GM19463 (cell line): Measurements from ENCODE around the gene NRF1.
"Not testable (repeated sequence)": the region's sequence is repeated elsewhere in the genome, so short reads cannot be mapped to it uniquely, and the experiment has no call there.

Experiments
- ATAC-seq: cut with Tn5 transposase; IDR thresholded peaks from one replicate; pipeline ENCODE4 v1.9.1; 2021; ENCODE audit warnings: mild to moderate bottlenecking, moderate library complexity; ENCODE audit not compliant: unreplicated experiment

Gene NRF1

DNA sequence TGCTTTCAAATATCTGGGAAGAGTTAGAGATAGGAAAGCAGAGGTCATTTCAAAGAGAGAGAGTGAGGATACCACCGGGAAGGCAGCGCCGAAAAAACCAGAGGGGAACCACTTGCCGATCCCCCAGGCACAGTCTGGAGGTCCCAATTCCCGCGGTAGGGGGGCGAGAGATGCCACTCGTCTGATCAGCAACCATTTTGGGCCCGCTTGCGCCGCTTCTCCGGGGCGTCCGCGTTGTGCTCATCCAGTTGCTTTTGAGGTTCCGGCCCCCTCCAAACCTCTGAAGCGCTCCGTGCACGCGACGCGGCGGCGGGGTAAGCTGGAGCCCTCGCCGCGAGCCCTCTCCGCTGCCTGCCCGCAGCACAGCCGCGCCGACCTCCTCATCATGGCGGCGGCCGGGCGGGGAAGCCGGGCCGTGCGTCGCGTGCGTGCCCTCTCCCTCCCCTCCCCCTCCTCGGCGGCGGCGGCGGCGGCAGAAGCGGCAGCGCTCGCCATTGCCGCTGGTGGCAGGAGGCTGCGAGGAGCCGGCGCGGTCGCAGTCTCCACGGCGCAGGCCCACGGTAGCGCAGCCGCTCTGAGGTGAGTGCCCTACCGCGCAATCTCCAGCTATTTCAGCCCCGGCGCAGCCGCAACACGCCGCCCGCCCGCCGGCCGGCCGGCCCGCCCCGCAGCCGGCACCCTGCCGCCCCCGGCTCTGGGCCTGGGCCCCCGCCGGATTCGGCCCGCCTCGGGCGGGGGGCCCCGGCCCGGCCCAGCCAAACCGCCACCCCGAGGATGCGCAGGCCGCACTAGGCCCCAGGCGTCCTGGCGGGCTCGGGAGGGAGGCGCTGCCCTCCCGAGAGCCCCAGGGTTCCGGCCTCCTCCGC, at the start of gene NRF1:
NRF1 (plus strand) TSS at position 475 of the 866 bp plus-strand sequence. CDS start 45,632 bp downstream, outside the sequence.
- peak; percentile 81 for ATAC-seq

DNA sequence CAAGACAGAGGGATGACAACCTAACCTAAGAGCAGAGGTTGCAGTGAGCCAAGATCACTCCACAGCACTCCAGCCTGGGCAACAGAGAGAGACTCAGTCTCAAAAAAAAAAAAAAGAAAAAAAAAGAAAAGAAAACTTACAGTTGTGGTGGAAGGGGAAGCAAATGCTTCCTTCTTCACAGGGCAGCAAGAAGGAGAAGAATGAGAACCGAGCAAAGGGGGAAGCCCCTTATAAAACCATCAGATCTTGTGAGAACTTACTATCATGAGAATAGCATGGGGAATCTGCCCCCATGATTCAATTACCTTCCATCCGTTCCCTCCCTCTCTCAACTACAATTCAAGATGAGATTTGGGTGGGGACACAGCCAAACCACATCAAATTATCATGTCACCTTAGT, 45.2 kb upstream of the NRF1 start:
- not testable (repeated sequence) for ATAC-seq

DNA sequence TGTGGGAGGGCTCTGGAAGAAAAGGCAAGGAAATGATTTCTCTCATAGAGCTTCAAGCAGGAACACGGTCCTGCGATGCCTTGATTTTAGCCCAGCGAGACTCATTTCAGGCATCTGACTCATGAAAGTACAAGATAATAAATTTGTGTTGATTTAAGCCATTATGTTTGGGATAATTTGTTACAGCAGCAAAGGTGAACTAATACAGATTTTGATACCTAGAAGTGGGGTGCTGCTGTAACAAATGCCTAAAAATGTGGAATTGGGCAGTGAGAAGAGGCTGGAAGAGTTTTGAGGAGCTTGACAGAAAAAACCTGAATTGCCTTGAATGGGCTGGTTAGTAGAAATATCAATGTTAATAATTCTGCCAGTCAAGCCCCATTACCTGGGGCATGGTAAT, 44.1 kb upstream of the NRF1 start:
- no peak for ATAC-seq

DNA sequence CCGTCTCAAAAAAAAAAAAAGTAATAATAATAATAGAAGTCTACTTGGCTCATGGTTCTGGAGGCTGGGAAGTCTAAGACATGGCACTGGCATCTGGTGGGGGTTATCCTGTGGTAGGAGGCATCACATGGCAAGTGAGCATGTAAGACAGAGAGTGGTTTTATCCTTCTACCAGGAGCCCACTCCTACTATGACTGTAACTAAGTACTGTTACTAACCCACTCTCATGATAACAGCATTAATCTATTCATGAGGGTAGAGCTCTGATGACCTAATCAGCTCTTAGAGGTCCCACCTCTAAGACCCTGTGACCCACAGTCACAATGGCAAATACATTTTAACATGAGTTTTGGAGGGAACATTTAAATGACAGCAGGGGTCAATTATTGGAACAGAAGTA, 43.3 kb upstream of the NRF1 start:
- no peak for ATAC-seq

DNA sequence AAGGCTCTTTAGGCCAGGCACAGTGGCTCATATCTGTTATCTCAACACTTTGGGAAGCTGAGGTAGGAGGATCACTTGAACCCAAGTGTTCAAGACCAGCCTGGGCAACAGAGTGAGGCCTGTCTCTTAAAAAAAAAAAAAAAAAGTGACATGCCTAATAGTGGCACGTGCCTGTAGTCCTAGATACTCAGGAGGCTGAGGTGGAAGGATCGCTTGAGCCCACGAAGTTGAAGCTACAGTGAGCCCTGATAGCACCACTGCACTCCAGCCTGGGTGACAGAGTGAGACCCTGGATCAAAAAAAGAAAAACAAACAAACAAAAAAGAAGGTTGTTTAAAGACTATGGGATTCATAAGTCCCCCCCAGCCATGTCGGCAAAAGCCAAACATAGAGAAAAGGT, 42.2 kb upstream of the NRF1 start:
- ATAC-seq: no peak

DNA sequence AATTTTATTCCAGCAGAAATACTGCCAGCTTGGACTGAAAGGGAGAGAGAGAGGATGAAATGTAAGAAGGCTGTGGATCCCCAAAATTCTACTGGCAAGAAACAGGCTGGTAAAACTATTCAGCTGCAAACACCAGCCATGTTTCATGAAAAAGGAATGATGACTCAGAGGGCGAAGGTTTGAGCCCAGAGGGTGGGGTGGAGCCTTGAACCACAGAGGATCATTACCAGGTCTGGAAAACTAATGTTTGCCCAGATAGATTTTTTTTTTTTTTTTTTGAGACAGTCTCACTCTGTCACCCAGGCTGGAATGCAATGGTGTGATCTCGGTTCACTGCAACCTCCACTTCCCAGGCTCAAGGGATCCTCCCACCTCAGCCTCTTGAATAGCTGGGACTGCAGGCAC, 41.7 kb upstream of the NRF1 start:
- ATAC-seq: no peak

DNA sequence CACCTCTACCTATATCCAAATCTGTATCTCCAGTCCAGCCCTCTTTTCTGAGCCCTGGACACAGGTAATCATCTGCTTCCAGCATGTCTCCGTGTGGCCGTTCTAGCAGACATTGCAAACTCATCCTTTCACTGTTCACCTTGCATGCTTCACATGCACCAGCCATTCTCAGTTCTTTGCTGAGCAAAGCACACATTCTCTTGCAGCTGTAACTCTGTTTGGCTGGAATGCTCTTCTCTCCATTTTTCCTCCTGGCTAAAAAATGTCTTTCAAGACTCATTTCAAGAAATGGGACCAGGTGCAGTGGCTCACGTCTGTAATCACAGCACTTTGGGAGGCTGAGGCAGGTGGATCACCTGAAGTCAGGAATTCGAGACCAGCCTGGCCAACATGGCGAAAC, 40.3 kb upstream of the NRF1 start:
- no peak for ATAC-seq

DNA sequence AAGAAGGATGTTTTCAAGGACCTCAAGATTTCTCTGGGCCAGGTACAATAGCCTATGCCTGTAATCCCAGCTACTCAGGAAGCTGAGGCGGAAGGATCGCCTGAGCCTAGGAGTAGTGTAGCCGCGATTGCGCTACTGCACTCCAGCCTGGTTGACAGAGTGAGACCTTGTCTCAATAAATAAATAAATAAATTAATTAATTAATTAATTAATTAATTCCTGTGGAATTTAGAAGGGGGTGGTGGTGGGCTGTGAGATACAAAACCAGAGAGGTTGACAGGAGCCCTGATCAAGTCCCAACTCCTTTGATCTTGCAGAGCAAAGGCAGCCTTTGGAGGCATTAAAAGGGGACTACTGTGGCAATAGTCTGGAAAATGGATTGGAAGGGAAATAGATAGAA, 39.3 kb upstream of the NRF1 start:
- ATAC-seq: no peak

DNA sequence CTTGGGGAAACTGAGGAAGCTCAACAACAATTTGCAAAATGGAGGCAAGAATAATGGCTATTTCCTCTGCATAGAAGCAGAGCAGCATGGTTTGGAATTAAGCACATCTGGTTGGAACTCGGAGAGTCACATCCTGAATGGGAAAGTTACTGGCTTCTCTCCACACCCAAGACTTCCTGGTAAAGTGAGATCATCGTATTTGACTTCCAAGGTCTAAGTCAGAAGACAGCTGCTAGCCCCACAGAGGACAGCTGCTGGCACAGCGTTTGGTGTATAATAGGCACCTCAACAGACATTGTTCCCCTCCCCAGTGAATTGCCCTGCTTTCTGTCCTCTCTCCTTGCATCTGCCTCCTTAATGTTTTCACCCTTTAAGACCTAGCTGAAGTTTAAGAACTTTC, 37.0 kb upstream of the NRF1 start:
- ATAC-seq: no peak

DNA sequence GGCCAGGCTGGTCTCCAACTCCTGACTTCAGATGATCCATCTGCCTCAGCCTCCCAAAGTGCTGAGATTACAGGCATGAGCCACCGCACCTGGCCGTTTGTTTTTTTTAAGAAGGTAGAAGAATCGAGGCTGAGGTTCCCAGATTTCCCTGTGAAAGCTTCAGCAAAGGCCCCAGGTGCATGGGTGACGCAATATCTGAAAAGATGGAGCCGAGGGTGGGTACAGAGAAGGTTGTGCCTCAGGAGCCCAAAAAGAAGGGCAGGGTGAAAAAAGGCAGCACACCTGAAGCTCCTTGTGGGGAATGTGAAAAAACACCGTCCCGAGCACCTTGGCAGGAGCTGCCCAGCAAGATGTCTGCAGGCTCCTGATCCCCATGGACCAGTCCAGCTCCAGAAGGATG, 35.8 kb upstream of the NRF1 start:
- no peak for ATAC-seq

DNA sequence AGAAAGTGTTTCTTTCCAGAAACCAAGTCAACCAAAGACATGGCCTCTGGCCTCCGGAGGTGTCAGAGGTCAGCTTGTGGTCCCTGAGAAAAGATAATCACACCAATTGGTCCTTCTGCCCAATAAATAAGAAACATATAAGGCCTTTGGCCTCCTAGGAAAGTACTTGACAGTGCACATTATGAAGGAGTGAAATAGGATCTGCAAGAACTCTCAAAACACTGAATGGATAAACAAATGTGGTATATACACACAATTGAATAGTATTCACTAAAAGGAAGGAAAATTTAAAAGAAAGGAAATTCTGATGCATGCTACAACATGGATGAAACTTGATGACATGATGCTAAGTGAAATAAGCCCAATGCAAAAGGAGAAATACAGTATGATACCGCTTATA, 35.4 kb upstream of the NRF1 start:
- ATAC-seq: no peak

DNA sequence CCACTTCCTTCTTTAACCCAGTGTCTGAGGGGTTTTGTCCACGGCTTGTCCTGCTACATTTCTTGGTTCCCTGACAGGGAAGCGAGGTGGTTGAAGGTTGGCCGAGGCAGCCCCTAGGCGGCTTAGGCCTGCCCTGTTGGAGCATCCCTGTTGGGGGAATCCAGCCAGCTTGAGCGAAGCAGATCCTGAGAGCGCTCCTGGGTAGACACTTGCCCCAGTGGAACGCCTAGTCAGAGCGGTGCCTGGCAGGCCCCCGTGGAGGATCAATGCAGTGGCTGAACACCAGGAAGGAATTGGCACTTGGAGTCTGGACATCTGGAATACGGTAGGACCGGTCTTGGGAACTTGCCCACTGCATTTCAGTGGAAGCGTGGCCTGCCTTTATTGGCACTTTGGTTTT, 32.7 kb upstream of the NRF1 start:
- ATAC-seq: no peak

DNA sequence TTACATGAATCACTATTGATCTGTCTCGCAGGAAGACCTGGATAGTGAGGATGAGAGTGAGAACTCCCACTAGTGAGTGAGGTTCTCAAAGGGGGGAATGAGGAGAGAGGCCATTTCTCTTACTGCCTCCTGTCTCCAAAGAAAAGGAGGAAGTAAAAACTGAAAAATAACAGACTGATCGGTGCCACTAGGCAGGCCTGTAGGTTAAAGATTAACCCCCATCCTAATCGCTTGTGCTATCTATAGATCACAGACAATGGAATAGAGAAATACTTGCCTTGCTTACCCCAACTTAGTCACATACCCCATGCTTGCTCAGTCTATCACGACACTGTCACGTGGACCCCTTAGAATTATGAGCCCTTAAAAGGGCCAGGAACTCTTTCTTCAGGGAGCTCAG, 25.3 kb upstream of the NRF1 start:
- ATAC-seq: not testable (repeated sequence)

DNA sequence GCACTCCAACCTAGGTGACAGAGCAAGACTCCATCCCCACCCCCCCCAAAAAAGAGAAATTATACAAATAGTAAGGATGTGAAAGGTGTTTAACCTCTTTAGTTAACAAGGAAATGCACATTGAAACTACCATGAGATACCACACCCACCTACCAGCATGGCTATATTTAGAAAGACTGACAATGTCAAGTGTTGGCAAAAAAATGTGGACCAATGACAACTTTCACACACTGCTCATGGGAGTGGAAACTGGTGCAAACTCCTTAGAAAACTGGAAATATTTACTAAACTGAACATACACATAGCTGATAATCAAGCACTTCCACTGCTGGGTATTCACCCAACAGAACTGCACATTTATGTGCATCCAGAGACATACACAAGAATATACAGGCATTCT, 23.3 kb upstream of the NRF1 start:
- no peak for ATAC-seq

DNA sequence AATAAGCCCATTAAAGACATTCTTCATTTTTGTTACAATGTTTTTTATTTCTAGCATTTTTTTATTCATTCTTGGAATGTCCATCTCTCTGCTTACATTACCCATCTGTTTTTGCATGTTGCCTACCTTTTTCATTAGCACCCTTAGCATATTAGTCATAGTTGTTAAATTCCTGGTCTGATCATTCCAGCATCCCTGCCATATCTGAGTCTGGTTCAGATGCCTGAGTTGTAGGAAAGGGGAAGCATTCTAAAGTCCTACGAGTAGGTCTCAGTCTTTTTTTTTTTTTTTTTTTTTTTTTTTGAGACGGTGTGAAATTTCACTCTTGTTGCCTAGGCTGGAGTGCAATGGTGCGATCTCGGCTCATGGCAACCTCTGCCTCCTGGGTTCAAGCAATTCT, 19.7 kb upstream of the NRF1 start:
- ATAC-seq: no peak

DNA sequence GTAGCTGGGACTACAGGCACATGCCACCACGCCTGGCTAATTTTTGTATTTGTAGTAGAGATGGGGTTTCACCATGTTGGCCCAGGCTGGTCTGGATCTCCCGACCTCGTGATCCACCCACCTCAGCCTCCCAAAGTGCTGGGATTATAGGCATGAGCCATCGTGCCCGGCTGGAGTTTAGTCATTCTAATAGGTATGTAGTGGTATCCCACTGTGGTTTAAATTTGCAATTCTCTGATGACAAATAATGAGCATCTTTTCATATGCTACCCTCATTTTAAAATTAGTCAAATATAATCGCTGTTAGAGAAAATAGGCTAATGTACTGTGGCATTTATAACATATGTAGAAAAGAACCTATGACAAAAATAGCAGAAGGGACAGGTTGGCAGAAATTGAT, 15.1 kb upstream of the NRF1 start:
- ATAC-seq: not testable (repeated sequence)

DNA sequence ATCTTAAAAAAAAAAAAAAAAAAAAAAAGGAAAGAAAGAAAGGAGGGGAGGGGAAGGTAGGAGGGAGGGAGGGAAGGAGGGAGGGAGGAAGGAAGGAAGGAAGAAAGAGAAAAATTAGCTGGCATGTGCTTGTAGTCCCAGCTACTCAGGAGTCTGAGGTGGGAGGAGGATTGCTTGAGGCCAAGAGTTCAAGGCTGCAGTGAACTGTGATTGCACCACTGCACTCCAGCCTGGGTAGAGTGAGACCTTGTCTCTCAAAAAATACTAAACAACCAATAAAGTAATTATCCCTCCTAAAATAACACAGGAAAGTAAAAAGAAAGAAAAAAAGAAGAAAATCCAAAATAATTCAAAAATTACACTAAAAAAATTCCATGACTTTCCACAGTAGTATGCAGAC, 13.8 kb upstream of the NRF1 start:
- no peak for ATAC-seq

DNA sequence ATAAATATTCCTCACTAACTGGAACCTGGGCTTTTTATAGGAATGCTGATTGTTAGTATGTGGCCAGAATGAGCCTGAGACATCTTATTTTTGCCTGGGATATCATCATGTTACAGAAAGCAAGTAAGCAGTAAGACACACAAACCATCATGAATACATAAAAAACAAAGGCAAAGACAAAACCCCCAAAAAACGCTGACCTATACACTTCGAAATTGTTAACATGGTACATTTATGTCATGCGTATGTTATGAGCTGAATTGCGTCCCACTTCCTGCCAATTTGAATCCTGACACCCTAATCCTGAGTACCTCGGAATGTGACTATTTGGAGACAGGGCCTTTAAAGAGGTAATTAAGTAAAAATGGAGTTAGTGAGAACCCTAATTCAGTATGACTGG, 12.3 kb upstream of the NRF1 start:
- ATAC-seq: no peak

DNA sequence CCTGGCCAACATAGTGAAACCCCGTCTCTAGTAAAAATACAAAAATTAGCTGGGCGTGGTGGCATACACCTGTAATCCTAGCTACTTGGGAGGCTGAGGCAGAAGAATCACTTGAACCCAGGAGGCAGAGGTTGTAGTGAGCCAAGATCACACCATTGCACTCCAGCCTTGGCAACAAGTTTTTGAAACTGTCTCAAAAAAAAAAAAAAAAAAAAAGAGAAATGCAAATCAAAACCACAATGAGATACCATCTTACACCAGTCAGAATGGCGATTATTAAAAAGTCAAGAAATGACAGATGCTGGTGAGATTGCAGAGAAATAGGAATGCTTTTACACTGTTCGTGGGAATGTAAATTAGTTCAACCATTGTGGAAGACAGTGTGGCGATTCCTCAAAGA, 7.9 kb upstream of the NRF1 start:
- ATAC-seq: not testable (repeated sequence)

DNA sequence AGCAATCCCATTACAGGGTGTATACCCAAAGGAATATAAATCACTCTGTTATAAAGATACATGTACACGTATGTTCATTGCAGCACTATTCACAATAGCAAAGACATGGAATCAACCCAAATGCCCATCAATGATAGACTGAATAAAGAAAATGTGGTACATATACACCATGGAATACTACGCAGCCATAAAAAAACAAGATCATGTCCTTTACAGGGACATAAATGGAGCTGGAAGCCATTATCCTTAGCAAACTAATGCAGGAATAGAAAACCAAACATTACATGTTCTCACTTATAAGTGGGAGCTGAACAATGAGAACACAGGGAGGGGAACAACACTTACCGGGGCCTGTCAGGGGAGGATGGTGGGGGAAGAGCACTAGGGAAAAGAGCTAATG, 7.5 kb upstream of the NRF1 start:
- ATAC-seq: not testable (repeated sequence)

DNA sequence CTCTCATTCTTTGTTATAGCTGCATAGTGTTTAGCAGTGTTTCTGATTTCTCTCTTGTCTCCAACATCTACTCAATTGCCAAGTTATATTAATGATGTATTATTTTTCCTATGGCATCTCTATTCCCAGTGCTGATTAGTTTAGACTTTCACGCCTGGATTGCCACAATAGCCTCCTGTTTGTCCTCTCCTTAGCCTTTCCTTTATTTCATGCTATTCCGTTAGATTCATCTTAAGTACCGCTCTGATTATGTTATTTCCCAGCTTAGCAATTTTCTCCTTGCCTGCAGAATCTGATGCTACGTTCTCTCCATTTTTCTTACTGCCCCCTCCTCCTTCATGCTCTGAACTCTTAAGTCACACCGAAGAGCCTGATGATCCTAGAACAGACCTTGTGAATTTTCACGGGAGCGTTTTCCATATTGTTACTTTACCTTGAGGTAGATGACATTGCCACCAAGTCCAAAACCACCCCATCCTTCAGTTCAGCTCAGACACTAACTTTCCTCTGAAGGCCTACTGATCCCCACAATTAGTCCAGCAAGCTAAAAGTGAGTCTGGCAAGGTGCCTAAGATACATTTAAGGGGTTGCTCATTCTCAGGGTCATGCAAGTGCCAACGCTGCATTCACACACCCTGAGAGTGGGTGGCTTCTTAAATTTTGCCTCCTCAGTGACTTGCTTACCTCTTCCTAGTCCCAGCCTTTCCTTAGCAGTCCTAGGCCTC, 6.6 kb upstream of the NRF1 start:
- no peak for ATAC-seq

DNA sequence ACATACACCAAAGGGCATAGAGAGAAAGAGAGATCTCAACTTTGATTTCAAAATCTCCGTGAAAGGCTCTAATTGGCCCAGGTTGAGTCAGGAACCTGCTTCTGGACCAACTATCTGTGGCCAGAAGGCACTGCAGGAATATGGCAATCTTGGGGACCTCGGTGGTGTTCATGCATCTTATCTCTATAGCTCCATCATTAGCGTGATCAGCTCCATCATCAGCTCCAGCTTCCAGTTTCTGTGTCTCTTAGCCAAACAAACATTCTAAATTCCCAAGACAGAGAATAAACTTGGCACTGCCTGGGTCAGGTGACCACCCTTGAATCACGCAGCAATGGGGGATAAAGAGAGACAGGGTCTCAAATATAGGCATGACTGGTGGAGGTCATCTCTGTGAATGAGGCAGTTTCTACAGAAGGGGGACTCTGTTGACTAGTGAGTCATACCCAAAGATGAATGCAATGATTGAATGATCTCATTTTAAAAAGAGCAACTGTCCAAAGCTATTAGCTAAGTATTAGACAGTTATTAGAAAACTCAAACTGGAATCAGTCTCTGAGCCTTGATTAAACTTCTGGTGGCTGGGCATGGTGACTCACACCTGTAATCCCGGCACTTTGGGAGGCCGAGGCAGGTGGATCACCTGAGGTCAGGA, 5.4 kb upstream of the NRF1 start:
- no peak for ATAC-seq
